CD4-positive, alpha-beta T cell (primary cell): ENCODE measurements around the gene SCAMP1. TPM values are rescaled to one million over a fixed set of nuclear protein-coding genes. Genes with fewer than 3 reads are reported as not detected.

Experiments used
- ATAC-seq: fragments of 200-7000 bp; cut with Tn5 transposase; one replicate; pipeline ENCODE4 v1.10.0; 2022; ENCODE audit warnings: mild to moderate bottlenecking; ENCODE audit not compliant: poor library complexity
- CTCF ChIA-PET: fragments of 350-600 bp; sonication (Branson Sonifier 250); formaldehyde crosslinking; loops from one replicate; lab custom pipeline; 2021; ENCODE audit warnings: antibody characterized with exemption, inconsistent platforms; lab: Charles Lee
- POLR2A ChIA-PET: fragments of 350-600 bp; sonication (Branson Sonifier 250); formaldehyde crosslinking; loops from one replicate; lab custom pipeline; 2021; ENCODE audit warnings: antibody characterized with exemption, inconsistent platforms; lab: Charles Lee
- DNase-seq, 14 experiments: peaks; one replicate each; pipeline ENCODE4 v3.0.0-alpha.2; 2013 to 2020; ENCODE audit warnings: mixed read lengths in 2 of 14
- H3K27ac ChIP-seq, 2 donors: one replicate each; pipeline versions ENCODE4 v1.5.1 to v1.7.0; 2013; ENCODE audit warnings: low read length in 2 of 2, low read depth in 1 of 2, mild to moderate bottlenecking in 1 of 2
- H3K27me3 ChIP-seq, 2 experiments: 1 replicate in 1 of 2; 2 replicates in 1 of 2; pipeline versions ENCODE4 v1.6.1 to v1.7.0; 2013; ENCODE audit warnings: low read length in 2 of 2, control low read depth in 1 of 2, mild to moderate bottlenecking in 1 of 2, moderate library complexity in 1 of 2; ENCODE audit not compliant: insufficient read depth in 2 of 2, control insufficient read depth in 1 of 2
- H3K36me3 ChIP-seq: one replicate; pipeline ENCODE4 v1.6.1; 2013; ENCODE audit warnings: low read length, control low read depth; ENCODE audit not compliant: insufficient read depth
- H3K4me1 ChIP-seq: one replicate; pipeline ENCODE4 v1.6.1; 2013; ENCODE audit warnings: low read length, control low read depth; ENCODE audit not compliant: insufficient read depth
- H3K4me3 ChIP-seq: one replicate; pipeline ENCODE4 v1.5.1; 2013; ENCODE audit warnings: mild to moderate bottlenecking, low read length, moderate library complexity
- H3K9me3 ChIP-seq, 2 experiments: 1 replicate in 1 of 2; 2 replicates in 1 of 2; pipeline versions ENCODE4 v1.6.1 to v1.7.0; 2013; ENCODE audit warnings: low read length in 2 of 2, mild to moderate bottlenecking in 2 of 2, control low read depth in 1 of 2, moderate library complexity in 1 of 2; ENCODE audit not compliant: control insufficient read depth in 1 of 2, insufficient read depth in 1 of 2
- H3K27ac Mint-ChIP-seq: one replicate; pipeline ENCODE4 v1.8.0; 2020; ENCODE audit warnings: mixed read lengths
- H3K27me3 Mint-ChIP-seq: one replicate; pipeline ENCODE4 v1.8.0; 2021; ENCODE audit warnings: mixed read lengths
- H3K36me3 Mint-ChIP-seq: one replicate; pipeline ENCODE4 v1.8.0; 2021; ENCODE audit warnings: low read depth, mixed read lengths
- H3K4me1 Mint-ChIP-seq: one replicate; pipeline ENCODE4 v1.8.0; 2021; ENCODE audit warnings: low read depth, mixed read lengths
- H3K4me3 Mint-ChIP-seq: one replicate; pipeline ENCODE4 v1.8.0; 2020; ENCODE audit warnings: mild to moderate bottlenecking, mixed read lengths
- H3K9me3 Mint-ChIP-seq: one replicate; pipeline ENCODE4 v1.8.0; 2020; ENCODE audit warnings: mixed read lengths
- intact Hi-C, 2 experiments: fragments of 100-400 bp; cut with DNase I in 1 of 2; cut with micrococcal nuclease in 1 of 2; formaldehyde crosslinking; loops; one replicate each; pipeline versions ENCODE4 v1.15.1 to v1.9.0; 2023 to 2025; cut with DNase I, micrococcal nuclease
- total RNA-seq, 174 experiments: library from RNA in 2 of 174; stranded (reverse) in 2 of 174; gene quantifications; one replicate each; pipeline ENCODE4 v1.2.3 and lab custom pipeline; 2021 to 2026
- TF ChIP-seq, protein P1 (sequence below): fragments of 200-600 bp; IDR thresholded peaks from one replicate; pipeline ENCODE4 v1.8.0; 2022; ENCODE audit warnings: antibody characterized with exemption, mild to moderate bottlenecking

Gene SCAMP1
- total RNA-seq, 2 experiments from 2014 or later = 16.0 to 18.4 TPM

DNA sequence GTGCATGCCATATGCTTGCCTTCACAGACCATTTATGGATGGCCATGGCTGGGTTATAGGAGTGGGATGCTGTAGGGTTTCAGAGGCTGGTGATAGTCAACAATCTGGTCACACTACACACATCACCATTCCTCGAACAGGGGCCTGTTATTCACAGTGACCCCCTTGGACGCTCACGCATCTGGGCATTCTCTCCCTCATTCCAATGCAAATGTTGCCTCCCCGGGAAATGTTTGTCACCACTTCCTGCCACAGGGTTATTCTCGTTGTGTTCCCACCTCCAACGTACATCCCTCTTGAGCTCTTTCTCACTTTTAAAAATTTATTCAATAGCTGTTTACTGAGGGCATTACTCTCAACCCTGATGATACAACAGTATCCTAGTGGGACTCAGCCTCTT, 135.4 kb downstream of the SCAMP1 start:
- DNase-seq (no peak), ATAC-seq (no peak)
- no peaks in the 10 kb centered on the region for H3K4me1 ChIP-seq
- H3K4me3 Mint-ChIP-seq = no peak overlapping the region
- H3K27me3 ChIP-seq = peaks cover 9 to 12% of the 10 kb centered on the region in 2 experiments
- no peak overlapping the region for H3K4me3 ChIP-seq
- H3K27ac Mint-ChIP-seq = no peak overlapping the region
- H3K27me3 Mint-ChIP-seq = peaks cover 41% of the 10 kb centered on the region
- TF ChIP-seq, protein P1, sequence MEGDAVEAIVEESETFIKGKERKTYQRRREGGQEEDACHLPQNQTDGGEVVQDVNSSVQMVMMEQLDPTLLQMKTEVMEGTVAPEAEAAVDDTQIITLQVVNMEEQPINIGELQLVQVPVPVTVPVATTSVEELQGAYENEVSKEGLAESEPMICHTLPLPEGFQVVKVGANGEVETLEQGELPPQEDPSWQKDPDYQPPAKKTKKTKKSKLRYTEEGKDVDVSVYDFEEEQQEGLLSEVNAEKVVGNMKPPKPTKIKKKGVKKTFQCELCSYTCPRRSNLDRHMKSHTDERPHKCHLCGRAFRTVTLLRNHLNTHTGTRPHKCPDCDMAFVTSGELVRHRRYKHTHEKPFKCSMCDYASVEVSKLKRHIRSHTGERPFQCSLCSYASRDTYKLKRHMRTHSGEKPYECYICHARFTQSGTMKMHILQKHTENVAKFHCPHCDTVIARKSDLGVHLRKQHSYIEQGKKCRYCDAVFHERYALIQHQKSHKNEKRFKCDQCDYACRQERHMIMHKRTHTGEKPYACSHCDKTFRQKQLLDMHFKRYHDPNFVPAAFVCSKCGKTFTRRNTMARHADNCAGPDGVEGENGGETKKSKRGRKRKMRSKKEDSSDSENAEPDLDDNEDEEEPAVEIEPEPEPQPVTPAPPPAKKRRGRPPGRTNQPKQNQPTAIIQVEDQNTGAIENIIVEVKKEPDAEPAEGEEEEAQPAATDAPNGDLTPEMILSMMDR = no peak
- H3K9me3 ChIP-seq = no peaks in the 10 kb centered on the region
- no peak overlapping the region for H3K27ac ChIP-seq
- intact Hi-C loops = no loop called here
- POLR2A ChIA-PET = no interaction called here
- no peaks in the 10 kb centered on the region for H3K4me1 Mint-ChIP-seq
- H3K36me3 ChIP-seq = no peaks in the 10 kb centered on the region
- no peaks in the 10 kb centered on the region for H3K9me3 Mint-ChIP-seq
- CTCF ChIA-PET = no interaction called here
- H3K36me3 Mint-ChIP-seq = no peaks in the 10 kb centered on the region

DNA sequence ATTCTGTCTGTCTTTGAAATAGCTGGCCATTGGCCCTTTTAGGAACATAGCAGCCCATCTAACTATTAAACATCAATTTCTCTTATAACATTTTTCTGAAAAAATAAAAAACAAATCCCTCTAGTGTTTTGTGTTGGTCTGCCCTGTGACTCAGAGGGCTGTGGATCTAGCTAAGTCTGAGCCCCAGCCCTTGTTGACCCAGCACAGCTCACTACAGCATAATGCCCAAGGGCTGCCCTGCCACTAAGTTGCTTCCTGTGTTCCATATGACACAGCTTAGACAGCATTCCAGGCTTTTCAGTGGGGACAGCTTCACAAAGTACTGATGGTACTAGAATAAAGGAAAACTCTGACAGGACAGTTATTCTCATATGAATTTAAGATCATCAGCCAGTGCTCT, 136.0 kb downstream of the SCAMP1 start:
- Mint-ChIP-seq H3K36me3 (no peaks in the 10 kb centered on the region), H3K4me3 (no peak overlapping the region), H3K9me3 (no peaks in the 10 kb centered on the region), H3K27me3 (peaks cover 47% of the 10 kb centered on the region), H3K27ac (no peak overlapping the region), H3K4me1 (no peaks in the 10 kb centered on the region)
- Histone ChIP-seq H3K27ac (no peak overlapping the region), H3K9me3 (no peaks in the 10 kb centered on the region), H3K36me3 (no peaks in the 10 kb centered on the region), H3K4me1 (no peaks in the 10 kb centered on the region), H3K4me3 (no peak overlapping the region), H3K27me3 (peaks cover 11 to 17% of the 10 kb centered on the region in 2 experiments)
- DNase-seq (no peak), ATAC-seq (no peak)
- intact Hi-C loops = no loop called here
- POLR2A ChIA-PET = no interaction called here
- TF ChIP-seq, protein P1 = no peak
- CTCF ChIA-PET = no interaction called here

DNA sequence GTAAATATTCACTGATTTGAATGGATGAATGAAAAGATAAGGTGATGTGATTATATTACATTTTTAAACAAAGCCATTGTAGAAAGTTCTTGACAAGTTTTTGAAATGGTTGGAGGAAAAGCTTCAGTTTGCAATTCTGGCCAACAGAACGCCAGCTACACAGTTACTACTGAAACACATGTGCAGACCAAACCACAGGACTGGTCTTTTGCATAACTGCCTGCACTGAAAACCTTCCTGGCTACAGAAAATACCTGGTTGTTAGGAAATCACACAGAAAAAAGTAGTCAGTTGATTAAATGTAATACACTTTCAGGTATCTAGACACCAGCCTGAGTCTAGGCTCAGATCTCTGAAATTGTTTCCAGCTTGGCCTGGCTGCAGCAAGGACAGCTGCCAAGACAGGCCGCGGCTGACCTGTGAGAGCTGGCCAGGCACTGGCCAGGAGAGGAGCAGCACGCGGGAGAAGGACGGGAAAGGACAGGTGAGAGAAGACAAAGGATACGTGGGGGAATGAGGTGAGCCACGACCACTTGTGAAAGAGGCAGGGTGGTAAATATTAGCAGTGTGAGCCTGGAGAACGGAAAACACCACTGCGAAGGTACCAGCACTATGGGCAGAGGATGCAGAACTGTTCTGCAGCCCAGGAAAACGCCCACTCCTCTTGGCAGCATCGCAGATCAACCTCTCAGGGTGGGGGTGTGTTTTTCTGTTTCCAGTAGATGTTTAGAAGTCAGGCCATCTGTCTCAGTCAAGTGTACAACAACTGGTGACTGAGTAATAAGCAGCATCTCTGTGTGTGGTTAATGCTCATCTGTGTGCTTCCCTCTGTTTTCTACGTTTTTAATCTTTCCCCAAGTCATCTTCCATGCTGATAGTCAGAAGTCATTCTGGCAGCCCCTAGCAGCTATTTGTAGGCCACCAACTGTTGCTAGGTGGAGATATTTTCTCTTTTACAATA, 137.4 kb downstream of the SCAMP1 start:
- ChIA-PET POLR2A (no interaction called here), CTCF (no interaction called here)
- DNase-seq (no peak), ATAC-seq (no peak)
- Mint-ChIP-seq H3K36me3 (no peaks in the 10 kb centered on the region), H3K27ac (no peak overlapping the region), H3K9me3 (no peaks in the 10 kb centered on the region), H3K27me3 (peaks cover 62% of the 10 kb centered on the region), H3K4me1 (no peaks in the 10 kb centered on the region), H3K4me3 (no peak overlapping the region)
- Histone ChIP-seq H3K9me3 (no peaks in the 10 kb centered on the region), H3K4me3 (no peak overlapping the region), H3K27ac (no peak overlapping the region), H3K4me1 (no peaks in the 10 kb centered on the region), H3K27me3 (peaks cover 12 to 17% of the 10 kb centered on the region in 2 experiments), H3K36me3 (no peaks in the 10 kb centered on the region)
- intact Hi-C loops = no loop called here
- TF ChIP-seq, protein P1 = no peak
